Psoas muscle (tissue), 8 donors: ENCODE measurements around the gene TMEM140. TPM values are rescaled to one million over a fixed set of nuclear protein-coding genes. Genes with fewer than 3 reads are reported as not detected.

Source experiments
- ATAC-seq, 4 donors: fragments of 200-7000 bp; cut with Tn5 transposase; one replicate each; pipeline ENCODE4 v1.9.1; 2020; ENCODE audit warnings: moderate library complexity in 3 of 4, mild to moderate bottlenecking in 2 of 4
- DNase-seq, 2 donors: peaks; one replicate each; pipeline ENCODE4 v3.0.0-alpha.2; 2020
- H3K27ac ChIP-seq: fragments of 200-600 bp; one replicate; pipeline ENCODE4 v1.8.0; 2022
- H3K27me3 ChIP-seq, 3 donors: fragments of 200-600 bp in 1 of 3; one replicate each; pipeline versions ENCODE4 v1.6.1 to v1.8.0; 2013 to 2022; ENCODE audit warnings: low read length in 2 of 3, mild to moderate bottlenecking in 2 of 3, moderate library complexity in 1 of 3; ENCODE audit not compliant: insufficient read depth in 3 of 3
- H3K36me3 ChIP-seq, 2 donors: fragments of 200-600 bp in 1 of 2; one replicate each; pipeline versions ENCODE4 v1.6.1 to v1.8.0; 2013 to 2022; ENCODE audit warnings: low read depth in 1 of 2, mild to moderate bottlenecking in 1 of 2, moderate library complexity in 1 of 2; ENCODE audit not compliant: insufficient read depth in 1 of 2
- H3K4me1 ChIP-seq: fragments of 200-600 bp; one replicate; pipeline ENCODE4 v1.8.0; 2022
- H3K4me3 ChIP-seq: fragments of 200-600 bp; one replicate; pipeline ENCODE4 v1.8.0; 2022; ENCODE audit warnings: mild to moderate bottlenecking
- H3K9me3 ChIP-seq: fragments of 200-600 bp; one replicate; pipeline ENCODE4 v1.8.0; 2022
- WGBS, 3 donors: extraction: QIAGEN DNeasy Blood & Tissue Kit; methylation state at CpG; one replicate each; pipeline versions ENCODE4 v1.1.6 to v1.1.7; 2013; 5-methylcytosine and 5-hydroxymethylcytosine counted together
- intact Hi-C, 2 donors: fragments of 100-400 bp; cut with DNase I; formaldehyde crosslinking; loops; one replicate each; pipeline versions ENCODE4 v1.11.0 to v1.14.2; 2022
- polyA plus RNA-seq, 3 donors: library from polyadenylated mRNA; stranded (reverse); fragments of 200-250 nt; gene quantifications; one replicate each; pipeline ENCODE4 v1.2.3, GENCODE V29; 2013
- total RNA-seq, 4 donors: library from RNA; stranded (reverse); fragmentation: NEBNext Ultra II Directional in 2 of 4; extraction: Animal tissue kit (Norgen Biotek cat#: 25700) in 2 of 4; gene quantifications; one replicate each; pipeline versions ENCODE4 v1.2.1 to v1.2.4, GENCODE V29; 2021 to 2023
- TF ChIP-seq, protein P1 (sequence below): fragments of 200-600 bp; IDR thresholded peaks from one replicate; pipeline ENCODE4 v1.8.0; 2022; ENCODE audit warnings: antibody characterized with exemption
- donor health status: healthy with polysubstance abuse.
- donor health status: DM: no; HTN: no; CAD: no; lungs with moderate emphysema.
- donor health status: Bipolar disorder and iron deficiency.
- donor health status: healthy.
- donor health status: DM: yes; HTN: yes; CAD: no.
- donor health status: DM: no; HTN: no; CAD: no.
- donor health status: DM: no; HTN: no; CAD: no.
- donor health status: DM: yes; HTN: yes; CAD: no.

Gene TMEM140
- total and polyA plus RNA-seq, 7 donors = 25.4 to 106 (median 67.0) TPM

GRCh38 chr7:135183478-135183877, 35.6 kb downstream of the TMEM140 start:
- DNase-seq (no peak), ATAC-seq (no peak)
- Histone ChIP-seq H3K9me3 (peaks cover 16% of the 10 kb centered on the region), H3K4me3 (no peak overlapping the region), H3K36me3 (peaks cover 2 to 100% of the 10 kb centered on the region in 2 donors), H3K27me3 (no peaks in the 10 kb centered on the region), H3K4me1 (no peaks in the 10 kb centered on the region), H3K27ac (no peak overlapping the region)
- TF ChIP-seq, protein P1, sequence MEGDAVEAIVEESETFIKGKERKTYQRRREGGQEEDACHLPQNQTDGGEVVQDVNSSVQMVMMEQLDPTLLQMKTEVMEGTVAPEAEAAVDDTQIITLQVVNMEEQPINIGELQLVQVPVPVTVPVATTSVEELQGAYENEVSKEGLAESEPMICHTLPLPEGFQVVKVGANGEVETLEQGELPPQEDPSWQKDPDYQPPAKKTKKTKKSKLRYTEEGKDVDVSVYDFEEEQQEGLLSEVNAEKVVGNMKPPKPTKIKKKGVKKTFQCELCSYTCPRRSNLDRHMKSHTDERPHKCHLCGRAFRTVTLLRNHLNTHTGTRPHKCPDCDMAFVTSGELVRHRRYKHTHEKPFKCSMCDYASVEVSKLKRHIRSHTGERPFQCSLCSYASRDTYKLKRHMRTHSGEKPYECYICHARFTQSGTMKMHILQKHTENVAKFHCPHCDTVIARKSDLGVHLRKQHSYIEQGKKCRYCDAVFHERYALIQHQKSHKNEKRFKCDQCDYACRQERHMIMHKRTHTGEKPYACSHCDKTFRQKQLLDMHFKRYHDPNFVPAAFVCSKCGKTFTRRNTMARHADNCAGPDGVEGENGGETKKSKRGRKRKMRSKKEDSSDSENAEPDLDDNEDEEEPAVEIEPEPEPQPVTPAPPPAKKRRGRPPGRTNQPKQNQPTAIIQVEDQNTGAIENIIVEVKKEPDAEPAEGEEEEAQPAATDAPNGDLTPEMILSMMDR = no peak
- intact Hi-C loops = no loop called here
- 97 to 99% (median 98%) methylated on average over 7 of the region's 7 CpGs for WGBS, 3 donors

DNA sequence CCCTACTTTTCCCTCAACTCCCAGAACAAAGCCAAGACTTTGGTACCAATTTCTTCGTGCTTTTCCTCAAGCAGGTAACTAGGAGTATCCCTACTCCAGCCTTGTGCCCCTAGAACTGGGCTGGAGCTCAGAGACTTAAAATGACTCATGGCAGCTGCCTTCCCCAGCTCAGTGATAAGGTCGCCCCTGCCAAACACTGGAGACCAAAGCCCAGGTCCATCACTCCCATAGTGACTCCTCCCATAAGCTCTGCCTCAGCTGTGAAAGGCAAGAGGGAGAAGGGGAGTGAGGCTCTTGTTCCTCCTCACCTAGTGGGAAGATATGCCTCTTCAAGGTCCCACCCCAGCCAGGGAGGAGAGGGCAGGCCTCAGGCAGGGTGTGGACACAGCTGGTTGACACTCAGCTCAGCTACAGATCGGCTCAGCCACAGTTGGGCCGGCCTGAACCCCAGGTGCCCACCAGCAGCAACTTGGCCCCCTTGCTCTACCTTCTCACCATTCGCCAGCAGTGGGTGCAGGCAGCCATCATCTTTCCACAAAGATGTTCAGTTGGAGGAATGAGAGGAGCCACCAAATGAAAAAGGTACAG, 36.5 kb downstream of the TMEM140 start:
- Histone ChIP-seq H3K4me1 (peaks cover under 1% of the 10 kb centered on the region), H3K27me3 (no peaks in the 10 kb centered on the region), H3K27ac (peak overlapping the region; percentile 50), H3K36me3 (peaks cover 2 to 100% of the 10 kb centered on the region in 2 donors), H3K9me3 (peaks cover 16% of the 10 kb centered on the region), H3K4me3 (no peak overlapping the region)
- 94 to 98% (median 97%) methylated on average over 5 of the region's 5 CpGs for WGBS, 3 donors
- TF ChIP-seq, protein P1 = no peak
- DNase-seq (no peak), ATAC-seq (peak; percentile 26 to 57 (median 38))
- intact Hi-C loops = no loop called here

- H3K9me3 ChIP-seq = peaks cover 11% of the 10 kb centered on the region
- DNase-seq (no peak), ATAC-seq (peak; percentile 8 to 43 (median 34))
- peaks cover 4% of the 10 kb centered on the region for H3K4me1 ChIP-seq
- 84 to 93% (median 85%) methylated on average over 7 of the region's 7 CpGs for WGBS, 3 donors
- H3K27ac ChIP-seq = peak overlapping the region; percentile 46
- peaks cover 2 to 100% of the 10 kb centered on the region in 2 donors for H3K36me3 ChIP-seq
- no peaks in the 10 kb centered on the region for H3K27me3 ChIP-seq
- intact Hi-C loops = no loop called here
- no peak overlapping the region for H3K4me3 ChIP-seq
- TF ChIP-seq, protein P1 = no peak
These were observed 37.8 kb downstream of the TMEM140 start for GRCh38 chr7:135185471-135186260.

GRCh38 chr7:135186261-135186540, 38.3 kb downstream of the TMEM140 start:
- 96 to 100% (median 98%) methylated on average over 3 of the region's 3 CpGs for WGBS, 3 donors
- TF ChIP-seq, protein P1 = no peak
- peaks cover 6% of the 10 kb centered on the region for H3K9me3 ChIP-seq
- peak overlapping the region; percentile 46 for H3K27ac ChIP-seq
- DNase-seq (no peak), ATAC-seq (no peak)
- H3K4me3 ChIP-seq = no peak overlapping the region
- no peaks in the 10 kb centered on the region for H3K27me3 ChIP-seq
- intact Hi-C loops = no loop called here
- peaks cover 0 to 100% of the 10 kb centered on the region in 2 donors for H3K36me3 ChIP-seq
- peaks cover 4% of the 10 kb centered on the region for H3K4me1 ChIP-seq
